ENCODE results near the gene GFAP. TPM values are rescaled to one million over a fixed set of nuclear protein-coding genes. Genes with fewer than 3 reads are reported as not detected.

GFAP gene
- total RNA-seq, 2 donors from 2014 or later, result 0.35 TPM; not detected in 1

DNA sequence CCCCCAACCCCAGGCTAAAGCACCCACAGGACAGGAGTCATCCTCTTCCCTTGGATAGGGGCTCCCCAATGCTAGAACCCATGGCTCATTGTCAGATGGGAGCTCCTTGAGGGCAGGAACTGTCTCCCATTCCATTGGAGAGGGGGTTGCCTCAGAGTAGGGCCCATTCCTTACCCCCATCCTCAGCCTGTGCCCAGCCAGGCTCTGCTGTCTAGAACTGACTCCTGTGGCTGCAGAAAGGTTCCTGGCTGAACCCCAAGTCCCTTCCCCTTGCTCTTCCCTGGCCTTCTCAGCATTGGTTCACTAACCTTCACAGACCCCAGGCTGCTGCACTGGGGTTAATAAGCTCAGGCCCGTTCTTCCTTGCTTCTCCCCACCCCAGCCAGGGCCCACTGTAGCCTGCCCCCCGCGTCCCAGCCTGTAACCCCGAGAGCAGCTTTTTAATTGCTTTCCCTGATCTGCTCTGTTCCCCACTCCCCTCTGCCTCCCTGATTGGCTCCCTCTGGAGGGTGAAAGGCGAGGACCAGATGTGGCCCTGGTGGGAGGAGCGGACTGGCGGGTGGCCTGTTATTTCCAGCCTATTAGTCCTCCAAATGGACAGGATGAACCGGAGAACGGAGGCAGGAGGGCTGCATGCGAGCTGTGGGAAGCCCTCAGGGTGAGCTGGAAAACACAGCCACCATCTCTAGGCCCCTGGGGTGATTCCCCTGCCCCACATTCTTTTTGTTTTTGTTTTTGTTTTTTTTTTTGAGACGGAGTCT lies 6.0 kb upstream of the GFAP start:
- H3K9me3 ChIP-seq (ENCODE audit: control insufficient read depth, low read length), result no peaks in the 10 kb centered on the region
- peaks cover 12% of the 10 kb centered on the region for H3K27me3 Mint-ChIP-seq (ENCODE audit: insufficient read depth)
- WGBS, 2 experiments (ENCODE audit: insufficient coverage in 1 of 2, insufficient read length in 1 of 2), result 60 to 75% methylated on average over 9 to 11 of the region's 11 CpGs
- H3K4me3 Mint-ChIP-seq, result no peak overlapping the region
- DNase-seq, result peak; percentile 86
- no peaks in the 10 kb centered on the region for H3K9me3 Mint-ChIP-seq
- peaks cover 12% of the 10 kb centered on the region for H3K36me3 Mint-ChIP-seq (ENCODE audit: low read depth)
- no peak overlapping the region for H3K27ac Mint-ChIP-seq
- peaks cover 3% of the 10 kb centered on the region for H3K4me1 Mint-ChIP-seq
- no peak overlapping the region for H3K4me3 ChIP-seq (ENCODE audit: low read length)
- no peak overlapping the region for H3K9ac ChIP-seq (ENCODE audit: extremely low read depth, low read length, poor library complexity, severe bottlenecking)
- H3K4me1 ChIP-seq (ENCODE audit: control insufficient read depth, insufficient read depth, low read length), result no peaks in the 10 kb centered on the region
- H3K27ac ChIP-seq (ENCODE audit: low read depth, low read length), result no peak overlapping the region
- H3K36me3 ChIP-seq (ENCODE audit: control insufficient read depth, insufficient read depth, low read length), result peaks cover 8% of the 10 kb centered on the region
- TF ChIP-seq, protein P1, sequence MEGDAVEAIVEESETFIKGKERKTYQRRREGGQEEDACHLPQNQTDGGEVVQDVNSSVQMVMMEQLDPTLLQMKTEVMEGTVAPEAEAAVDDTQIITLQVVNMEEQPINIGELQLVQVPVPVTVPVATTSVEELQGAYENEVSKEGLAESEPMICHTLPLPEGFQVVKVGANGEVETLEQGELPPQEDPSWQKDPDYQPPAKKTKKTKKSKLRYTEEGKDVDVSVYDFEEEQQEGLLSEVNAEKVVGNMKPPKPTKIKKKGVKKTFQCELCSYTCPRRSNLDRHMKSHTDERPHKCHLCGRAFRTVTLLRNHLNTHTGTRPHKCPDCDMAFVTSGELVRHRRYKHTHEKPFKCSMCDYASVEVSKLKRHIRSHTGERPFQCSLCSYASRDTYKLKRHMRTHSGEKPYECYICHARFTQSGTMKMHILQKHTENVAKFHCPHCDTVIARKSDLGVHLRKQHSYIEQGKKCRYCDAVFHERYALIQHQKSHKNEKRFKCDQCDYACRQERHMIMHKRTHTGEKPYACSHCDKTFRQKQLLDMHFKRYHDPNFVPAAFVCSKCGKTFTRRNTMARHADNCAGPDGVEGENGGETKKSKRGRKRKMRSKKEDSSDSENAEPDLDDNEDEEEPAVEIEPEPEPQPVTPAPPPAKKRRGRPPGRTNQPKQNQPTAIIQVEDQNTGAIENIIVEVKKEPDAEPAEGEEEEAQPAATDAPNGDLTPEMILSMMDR (conservative IDR thresholded peaks at IDR 0.05), result no peak
- H3K27me3 ChIP-seq (ENCODE audit: control insufficient read depth, insufficient read depth, low read length, poor library complexity, severe bottlenecking), result peaks cover 4% of the 10 kb centered on the region

DNA sequence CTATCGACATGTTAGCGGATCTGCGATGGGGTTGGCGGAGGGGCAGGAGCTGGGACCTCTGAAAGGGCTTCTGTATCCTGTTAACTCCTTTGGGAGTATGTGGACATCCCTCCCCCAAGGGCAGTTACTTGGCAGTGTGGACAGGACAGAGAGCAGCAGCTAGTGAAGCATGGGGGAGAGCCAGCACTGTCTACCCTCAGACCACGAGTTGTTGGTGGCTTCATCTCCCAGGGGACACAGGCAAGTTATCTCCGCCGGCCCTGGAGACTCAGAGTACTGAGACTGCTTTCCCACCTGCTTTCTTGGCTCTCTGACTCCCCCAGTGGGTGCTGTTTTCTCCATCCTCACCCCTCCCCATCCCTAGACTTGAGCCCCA lies 5.3 kb upstream of the GFAP start:
- Mint-ChIP-seq H3K27me3 (ENCODE audit: insufficient read depth) (peaks cover 12% of the 10 kb centered on the region), H3K36me3 (ENCODE audit: low read depth) (peaks cover 4% of the 10 kb centered on the region), H3K4me3 (no peak overlapping the region), H3K9me3 (no peaks in the 10 kb centered on the region), H3K4me1 (peaks cover 3% of the 10 kb centered on the region), H3K27ac (no peak overlapping the region)
- peaks cover 4% of the 10 kb centered on the region for H3K27me3 ChIP-seq (ENCODE audit: control insufficient read depth, insufficient read depth, low read length, poor library complexity, severe bottlenecking)
- H3K4me3 ChIP-seq (ENCODE audit: low read length), result no peak overlapping the region
- no peak overlapping the region for H3K27ac ChIP-seq (ENCODE audit: low read depth, low read length)
- H3K9ac ChIP-seq (ENCODE audit: extremely low read depth, low read length, poor library complexity, severe bottlenecking), result no peak overlapping the region
- H3K36me3 ChIP-seq (ENCODE audit: control insufficient read depth, insufficient read depth, low read length), result peaks cover under 1% of the 10 kb centered on the region
- TF ChIP-seq, protein P1 (conservative IDR thresholded peaks at IDR 0.05), result no peak
- WGBS, 2 experiments (ENCODE audit: insufficient coverage in 1 of 2, insufficient read length in 1 of 2), result 79 to 80% methylated on average over 6 to 7 of the region's 7 CpGs
- H3K9me3 ChIP-seq (ENCODE audit: control insufficient read depth, low read length), result no peaks in the 10 kb centered on the region
- H3K4me1 ChIP-seq (ENCODE audit: control insufficient read depth, insufficient read depth, low read length), result no peaks in the 10 kb centered on the region
- peak; percentile 71 for DNase-seq

DNA sequence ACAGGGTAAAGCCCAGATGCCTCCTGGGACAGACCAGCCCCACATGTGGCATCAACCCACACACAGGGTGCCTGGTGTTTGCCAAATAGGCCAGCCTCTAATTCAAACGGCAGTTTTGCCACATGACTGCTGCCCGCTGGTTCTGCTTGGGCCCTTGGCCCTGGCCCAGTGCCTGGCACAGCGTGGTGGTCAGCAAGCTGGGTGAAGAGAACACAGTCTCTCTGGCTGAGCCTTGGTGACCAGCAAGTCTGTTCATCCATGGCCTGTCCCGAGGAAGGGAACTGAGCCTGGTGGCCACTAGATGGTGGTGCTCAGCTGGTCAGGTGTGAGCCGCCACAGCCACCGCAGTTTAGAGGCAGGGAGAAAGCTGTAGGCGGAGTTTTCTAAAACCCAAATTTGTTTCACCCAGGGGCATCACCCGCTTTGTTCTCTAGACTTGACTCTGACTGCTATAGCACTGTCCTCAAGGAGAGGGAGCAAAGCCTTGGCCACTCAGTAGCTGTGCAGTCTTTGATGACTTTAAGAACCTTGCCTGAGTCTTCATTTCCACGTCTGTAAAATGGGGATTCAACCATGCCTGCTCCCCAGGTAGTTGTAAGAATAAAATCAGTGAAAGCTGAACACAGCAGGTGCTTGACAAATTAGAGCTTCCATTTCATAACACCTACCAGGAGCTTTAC lies 4.7 kb upstream of the GFAP start:
- Histone ChIP-seq H3K27me3 (ENCODE audit: control insufficient read depth, insufficient read depth, low read length, poor library complexity, severe bottlenecking) (peaks cover 4% of the 10 kb centered on the region), H3K9me3 (ENCODE audit: control insufficient read depth, low read length) (no peaks in the 10 kb centered on the region), H3K36me3 (ENCODE audit: control insufficient read depth, insufficient read depth, low read length) (no peaks in the 10 kb centered on the region), H3K4me3 (ENCODE audit: low read length) (no peak overlapping the region), H3K27ac (ENCODE audit: low read depth, low read length) (no peak overlapping the region), H3K4me1 (ENCODE audit: control insufficient read depth, insufficient read depth, low read length) (no peaks in the 10 kb centered on the region), H3K9ac (ENCODE audit: extremely low read depth, low read length, poor library complexity, severe bottlenecking) (no peak overlapping the region)
- peaks cover 3% of the 10 kb centered on the region for H3K36me3 Mint-ChIP-seq (ENCODE audit: low read depth)
- H3K27me3 Mint-ChIP-seq (ENCODE audit: insufficient read depth), result peaks cover 14% of the 10 kb centered on the region
- DNase-seq, result peak; percentile 97
- H3K4me1 Mint-ChIP-seq, result peaks cover 3% of the 10 kb centered on the region
- no peaks in the 10 kb centered on the region for H3K9me3 Mint-ChIP-seq
- WGBS, 2 experiments (ENCODE audit: insufficient coverage in 1 of 2, insufficient read length in 1 of 2), result 16 to 23% methylated on average over 7 to 9 of the region's 9 CpGs
- TF ChIP-seq, protein P1 (conservative IDR thresholded peaks at IDR 0.05), result peak; percentile 83
- no peak overlapping the region for H3K4me3 Mint-ChIP-seq
- no peak overlapping the region for H3K27ac Mint-ChIP-seq
